Activated B cell treated with CpG ODN at 0.5 μM for 24 hours (primary cell): ENCODE measurements around the gene FXR1. TPM values are rescaled to one million over a fixed set of nuclear protein-coding genes. Genes with fewer than 3 reads are reported as not detected.

Experiments
- ATAC-seq: fragments of 200-7000 bp; cut with Tn5 transposase; one replicate; pipeline ENCODE4 v1.10.0; 2021; ENCODE audit warnings: low read depth, mild to moderate bottlenecking, moderate library complexity
- CTCF ChIA-PET: fragments of 350-600 bp; sonication (Branson Sonifier 250); formaldehyde crosslinking; loops from one replicate; lab custom pipeline; 2021; ENCODE audit warnings: antibody characterized with exemption; lab: Charles Lee
- POLR2A ChIA-PET: fragments of 350-600 bp; sonication (Branson Sonifier 250); formaldehyde crosslinking; loops from one replicate; lab custom pipeline; 2021; ENCODE audit warnings: antibody characterized with exemption; lab: Charles Lee
- DNase-seq: peaks from one replicate; pipeline ENCODE4 v3.0.0; 2022
- H3K27ac Mint-ChIP-seq: one replicate; pipeline ENCODE4 v1.8.0; 2020; ENCODE audit warnings: mixed read lengths
- H3K27me3 Mint-ChIP-seq: one replicate; pipeline ENCODE4 v1.8.0; 2021; ENCODE audit warnings: mixed read lengths
- H3K36me3 Mint-ChIP-seq: one replicate; pipeline ENCODE4 v1.8.0; 2021; ENCODE audit warnings: low read depth, mixed read lengths
- H3K4me1 Mint-ChIP-seq: one replicate; pipeline ENCODE4 v1.8.0; 2021; ENCODE audit warnings: mixed read lengths
- H3K4me3 Mint-ChIP-seq: one replicate; pipeline ENCODE4 v1.8.0; 2020; ENCODE audit warnings: mild to moderate bottlenecking, mixed read lengths
- H3K9me3 Mint-ChIP-seq: one replicate; pipeline ENCODE4 v1.8.0; 2020; ENCODE audit warnings: mixed read lengths
- CTCF ChIP-seq: fragments of 200-600 bp; IDR thresholded peaks from one replicate; pipeline ENCODE4 v1.8.0; 2022; ENCODE audit warnings: antibody characterized with exemption, mild to moderate bottlenecking
- intact Hi-C: fragments of 100-400 bp; cut with micrococcal nuclease; formaldehyde crosslinking; loops from one replicate; pipeline ENCODE4 v1.15.1; 2024
- total RNA-seq: library from RNA; stranded (reverse); gene quantifications from 2 replicates; pipeline ENCODE4 v1.2.3, GENCODE V29; 2022

Gene FXR1
- total RNA-seq, 1 donor from 2014 or later = 130 TPM

GRCh38 chr3:180961552-180961951, 49.1 kb downstream of the FXR1 start:
- H3K27me3 Mint-ChIP-seq = no peaks in the 10 kb centered on the region
- ChIA-PET CTCF (interaction anchor here (1.0 kb wide), 1 partner anchor 49 kb away, joined by 3 read pairs; the partner anchor contains the start of gene FXR1), POLR2A (no interaction called here)
- no peaks in the 10 kb centered on the region for H3K9me3 Mint-ChIP-seq
- no peak overlapping the region for H3K27ac Mint-ChIP-seq
- H3K4me3 Mint-ChIP-seq = no peak overlapping the region
- intact Hi-C loops = no loop called here
- DNase-seq (no peak), ATAC-seq (no peak)
- peaks cover 79% of the 10 kb centered on the region for H3K36me3 Mint-ChIP-seq
- H3K4me1 Mint-ChIP-seq = peaks cover 7% of the 10 kb centered on the region
- no peak for TF ChIP-seq CTCF

GRCh38 chr3:180962530-180962929, 50.1 kb downstream of the FXR1 start:
- ChIA-PET CTCF (interaction anchor here (1.0 kb wide), 1 partner anchor 50 kb away, joined by 3 read pairs; the partner anchor contains the start of gene FXR1), POLR2A (no interaction called here)
- no peak for DNase-seq
- peaks cover 7% of the 10 kb centered on the region for H3K4me1 Mint-ChIP-seq
- H3K36me3 Mint-ChIP-seq = peaks cover 75% of the 10 kb centered on the region
- no peaks in the 10 kb centered on the region for H3K27me3 Mint-ChIP-seq
- no peak overlapping the region for H3K27ac Mint-ChIP-seq
- intact Hi-C loops = no loop called here
- ATAC-seq = no peak
- no peak overlapping the region for H3K4me3 Mint-ChIP-seq
- TF ChIP-seq CTCF = no peak
- H3K9me3 Mint-ChIP-seq = no peaks in the 10 kb centered on the region

GRCh38 chr3:180970931-180971330, 58.5 kb downstream of the FXR1 start:
- POLR2A ChIA-PET = no interaction called here
- TF ChIP-seq CTCF = no peak
- ATAC-seq (no peak), DNase-seq (no peak)
- H3K4me3 Mint-ChIP-seq = no peak overlapping the region
- no peaks in the 10 kb centered on the region for H3K27me3 Mint-ChIP-seq
- H3K27ac Mint-ChIP-seq = no peak overlapping the region
- H3K4me1 Mint-ChIP-seq = peaks cover 13% of the 10 kb centered on the region
- CTCF ChIA-PET = no interaction called here
- H3K9me3 Mint-ChIP-seq = no peaks in the 10 kb centered on the region
- intact Hi-C loops = no loop called here
- H3K36me3 Mint-ChIP-seq = peaks cover 60% of the 10 kb centered on the region

- ChIA-PET CTCF (no interaction called here), POLR2A (no interaction called here)
- no peak overlapping the region for H3K27ac Mint-ChIP-seq
- no peaks in the 10 kb centered on the region for H3K27me3 Mint-ChIP-seq
- H3K4me1 Mint-ChIP-seq = peaks cover 13% of the 10 kb centered on the region
- TF ChIP-seq CTCF = no peak
- no peak overlapping the region for H3K4me3 Mint-ChIP-seq
- ATAC-seq (no peak), DNase-seq (no peak)
- peaks cover 59% of the 10 kb centered on the region for H3K36me3 Mint-ChIP-seq
- intact Hi-C loops = loop anchor here (2.0 kb wide), 1 partner anchor 15 kb away; no protein-coding TSS in a partner anchor
- H3K9me3 Mint-ChIP-seq = no peaks in the 10 kb centered on the region
Observed at GRCh38 chr3:180973543-180973942, 61.1 kb downstream of the FXR1 start.

- no peak for TF ChIP-seq CTCF
- H3K4me1 Mint-ChIP-seq = peaks cover 13% of the 10 kb centered on the region
- no peak for ATAC-seq
- DNase-seq = no peak
- no peak overlapping the region for H3K27ac Mint-ChIP-seq
- no peaks in the 10 kb centered on the region for H3K9me3 Mint-ChIP-seq
- POLR2A ChIA-PET = no interaction called here
- H3K4me3 Mint-ChIP-seq = no peak overlapping the region
- intact Hi-C loops = no loop called here
- peaks cover 59% of the 10 kb centered on the region for H3K36me3 Mint-ChIP-seq
- CTCF ChIA-PET = interaction anchor here (0.6 kb wide), 1 partner anchor 1736 kb away, joined by 3 read pairs; no protein-coding TSS in a partner anchor
- H3K27me3 Mint-ChIP-seq = no peaks in the 10 kb centered on the region
Observed at GRCh38 chr3:180974286-180974685, 61.8 kb downstream of the FXR1 start.
